Ishikawa (cell line): ENCODE data around the gene SRRM1.

Experiments used
- EGR1 ChIP-seq: IDR thresholded peaks from 2 replicates; pipeline ENCODE4 v1.6.1; 2012
- EP300 ChIP-seq: IDR thresholded peaks from 2 replicates; pipeline ENCODE4 v1.6.1; 2012; ENCODE audit warnings: borderline replicate concordance
- USF1 ChIP-seq: IDR thresholded peaks from 2 replicates; pipeline ENCODE4 v1.6.1; 2012

GRCh38 chr1:24620678-24621077, 22.4 kb upstream of the SRRM1 start:
- TF ChIP-seq EGR1 (no peak), USF1 (no peak), EP300 (no peak)
